PC-3 (cell line): ENCODE measurements around the gene QDPR.

ENCODE experiments used
- CTCF ChIP-seq: fragments of 300-600 bp; sonication (generic); conservative IDR thresholded peaks from 2 replicates; pipeline ENCODE4 v1.5.1; 2017; ENCODE audit warnings: antibody characterized with exemption, low read depth, mild to moderate bottlenecking, low read length
- EZH2 ChIP-seq: fragments of 300-600 bp; sonication (generic); IDR thresholded peaks from one replicate; pipeline ENCODE4 v1.6.1; 2017; ENCODE audit warnings: antibody characterized with exemption, mild to moderate bottlenecking, low read length; ENCODE audit not compliant: unreplicated experiment

DNA sequence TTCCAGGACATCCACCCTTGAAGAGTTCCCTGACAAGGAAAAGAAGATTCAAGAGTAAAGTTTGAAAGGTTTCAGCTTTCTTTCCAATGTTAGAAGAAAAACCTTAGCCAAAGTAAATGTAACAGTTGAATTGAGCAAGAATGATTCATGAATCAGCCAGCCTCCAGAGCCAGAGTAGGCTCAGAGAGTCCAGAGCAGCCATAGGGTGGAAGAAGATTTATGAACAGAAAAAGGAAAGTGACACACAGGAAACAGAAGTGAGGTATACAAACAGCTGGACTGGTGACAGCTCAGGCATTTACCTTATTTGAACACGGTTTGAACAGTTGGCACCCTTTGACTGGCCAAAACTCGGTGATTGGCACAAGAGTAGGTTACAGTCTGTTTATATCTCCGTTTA lies 63.2 kb downstream of the QDPR start:
- no peak for TF ChIP-seq CTCF
- TF ChIP-seq EZH2, result no peak
